HG02840 (cell line): Measurements from ENCODE around the gene DPP6.
"Not testable (repeated sequence)": the region's sequence is repeated elsewhere in the genome, so short reads cannot be mapped to it uniquely, and the experiment has no call there.

ENCODE experiments used
- ATAC-seq: cut with Tn5 transposase; IDR thresholded peaks from one replicate; pipeline ENCODE4 v1.9.1; 2021; ENCODE audit warnings: mild to moderate bottlenecking, moderate library complexity, moderate number of reproducible peaks; ENCODE audit not compliant: unreplicated experiment, low FRiP score

DPP6 gene

DNA sequence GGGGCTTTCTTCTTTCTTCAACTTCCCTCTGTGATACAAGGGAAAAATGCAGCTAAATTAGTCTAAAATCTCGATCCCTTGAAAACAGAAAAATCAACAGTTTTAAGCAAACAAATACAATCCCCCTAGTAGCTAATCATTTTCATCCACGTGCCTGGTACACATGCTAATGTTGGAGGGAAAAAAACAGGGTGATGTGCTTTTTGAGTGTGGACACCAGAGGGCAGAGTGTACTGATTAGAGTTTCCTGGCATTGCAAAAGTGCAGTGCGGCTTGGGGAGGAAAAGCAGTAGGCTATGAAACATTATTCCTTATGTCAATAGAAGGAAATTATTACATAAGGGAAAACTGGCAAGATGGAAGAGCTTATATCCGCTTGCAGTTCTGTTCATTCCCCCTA, 19.6 kb downstream of the DPP6 start:
- not testable (repeated sequence) for ATAC-seq

DNA sequence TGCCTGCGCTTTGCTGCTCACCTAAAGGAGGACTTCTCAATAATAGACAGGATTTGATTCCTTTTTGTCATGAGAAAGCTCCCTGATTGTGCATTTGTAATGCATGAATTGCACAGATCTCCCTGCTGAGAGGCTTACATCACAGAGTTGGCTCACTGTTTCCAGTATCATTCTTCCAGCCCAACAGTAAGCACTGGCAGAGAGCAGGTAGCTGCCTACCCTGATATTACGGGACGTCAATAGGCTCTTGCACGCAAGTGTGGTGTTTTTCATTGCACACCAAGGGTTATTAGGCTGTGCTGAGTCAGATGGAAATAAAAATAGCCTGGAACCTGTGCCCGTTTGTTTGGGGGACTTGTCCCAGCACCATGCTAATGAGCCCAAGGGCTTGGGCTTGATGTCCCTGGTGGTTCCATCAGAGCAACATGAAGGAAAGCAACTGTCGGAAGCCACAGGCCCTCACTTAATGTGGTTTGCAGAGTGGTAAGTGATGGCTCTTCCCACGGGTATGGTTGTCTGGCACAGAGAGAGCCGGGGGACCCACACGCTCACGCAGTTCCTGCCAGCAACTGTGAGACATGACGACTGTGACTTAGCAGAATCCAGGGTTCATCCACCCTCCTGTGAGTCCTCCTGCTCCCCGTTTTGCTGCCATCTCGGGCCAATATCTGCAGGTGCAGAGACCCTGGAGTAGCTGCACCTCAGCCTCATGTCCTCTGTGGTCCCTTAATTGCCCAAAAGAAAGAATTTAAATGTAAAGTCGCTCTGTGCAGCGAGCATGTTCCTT, 20.4 kb downstream of the DPP6 start:
- ATAC-seq: not testable (repeated sequence)

DNA sequence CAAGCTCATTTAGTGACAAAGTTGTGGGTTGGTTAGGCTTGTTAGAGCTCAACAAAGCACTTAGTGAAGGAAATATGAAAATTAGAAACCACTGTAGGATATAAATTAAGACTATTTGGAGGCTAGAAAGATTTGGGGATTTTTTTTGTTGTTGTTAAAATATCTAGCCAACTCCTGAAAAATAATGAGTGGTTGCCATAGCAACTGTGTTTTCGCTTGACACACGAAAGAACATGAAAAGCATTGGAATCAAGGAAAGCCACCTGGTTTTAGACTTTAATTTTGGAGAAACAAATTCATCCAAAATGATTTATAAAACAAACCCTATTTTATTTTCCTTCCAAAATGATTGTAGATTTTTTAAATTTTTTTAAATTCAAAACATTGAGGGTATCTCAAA, 26.3 kb downstream of the DPP6 start:
- ATAC-seq: not testable (repeated sequence)

DNA sequence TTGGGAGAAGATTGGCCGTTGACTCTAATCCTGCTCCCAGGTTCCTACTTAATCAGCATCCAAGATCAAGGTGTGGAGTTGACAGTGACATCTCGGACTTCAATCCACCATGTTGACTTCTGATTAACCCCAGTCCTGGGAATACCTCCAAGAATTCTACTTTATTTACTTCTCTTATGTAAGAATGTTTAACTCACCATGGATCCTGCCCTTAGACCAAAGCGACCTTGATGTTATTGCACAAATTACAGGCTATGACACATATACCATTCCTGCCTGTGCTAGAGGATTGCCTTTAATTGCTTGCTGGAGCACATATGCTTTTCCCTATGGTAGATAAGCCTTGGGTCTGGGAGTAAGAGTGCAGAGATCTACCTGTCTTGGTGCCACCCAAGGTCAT, 28.1 kb downstream of the DPP6 start:
- ATAC-seq: not testable (repeated sequence)

DNA sequence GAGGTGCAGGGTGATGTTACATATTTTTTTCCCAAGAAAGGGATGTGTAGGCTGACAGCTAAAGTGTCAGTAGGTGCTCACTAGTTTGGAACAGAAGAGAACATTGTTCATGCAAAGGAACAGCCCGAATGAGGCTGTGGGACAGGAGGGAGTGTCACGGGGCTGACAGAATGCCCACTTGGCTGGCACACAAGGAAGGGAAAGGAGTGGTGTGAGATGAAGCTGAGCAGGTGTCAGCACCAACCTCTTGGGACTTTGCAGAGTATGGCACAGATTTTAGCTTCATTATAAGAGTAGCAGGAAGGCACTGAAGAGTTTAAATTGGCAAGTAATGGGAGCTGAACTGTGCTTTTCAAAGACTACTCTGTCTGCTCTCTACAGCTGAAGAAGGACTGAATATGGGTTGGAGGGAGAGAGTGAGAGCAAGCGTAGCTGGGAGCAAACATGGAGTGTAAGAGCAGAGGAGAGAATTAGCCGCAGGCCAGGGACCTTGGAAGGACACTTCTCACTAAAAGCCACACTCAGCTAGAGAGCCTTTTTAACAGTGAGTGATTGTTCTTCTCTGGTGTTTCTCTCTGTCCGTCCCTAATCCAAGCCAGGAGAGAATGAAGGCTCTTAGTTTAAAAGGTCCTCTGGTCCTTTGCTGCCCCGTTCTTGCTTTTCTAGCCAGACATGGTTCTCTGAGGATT, 35.0 kb downstream of the DPP6 start:
- not testable (repeated sequence) for ATAC-seq

DNA sequence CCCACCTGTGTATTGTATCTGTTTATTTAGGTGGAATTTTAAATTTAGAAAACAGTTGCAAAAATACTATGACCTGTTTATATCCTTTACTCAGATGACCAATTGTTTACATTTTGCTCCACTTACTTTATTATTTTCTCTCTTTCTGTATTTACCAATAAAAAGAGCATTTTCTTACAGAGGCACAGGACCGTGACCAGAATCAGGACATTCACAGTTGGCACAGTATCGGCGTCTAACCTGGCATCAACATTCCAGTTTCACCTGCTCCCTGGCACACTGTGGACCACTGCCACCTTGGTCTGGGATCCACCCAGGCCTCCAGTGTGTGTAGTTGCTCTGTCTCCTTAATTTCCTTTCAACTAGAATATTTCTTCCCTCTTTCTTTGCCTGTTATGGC, 39.9 kb downstream of the DPP6 start:
- not testable (repeated sequence) for ATAC-seq

DNA sequence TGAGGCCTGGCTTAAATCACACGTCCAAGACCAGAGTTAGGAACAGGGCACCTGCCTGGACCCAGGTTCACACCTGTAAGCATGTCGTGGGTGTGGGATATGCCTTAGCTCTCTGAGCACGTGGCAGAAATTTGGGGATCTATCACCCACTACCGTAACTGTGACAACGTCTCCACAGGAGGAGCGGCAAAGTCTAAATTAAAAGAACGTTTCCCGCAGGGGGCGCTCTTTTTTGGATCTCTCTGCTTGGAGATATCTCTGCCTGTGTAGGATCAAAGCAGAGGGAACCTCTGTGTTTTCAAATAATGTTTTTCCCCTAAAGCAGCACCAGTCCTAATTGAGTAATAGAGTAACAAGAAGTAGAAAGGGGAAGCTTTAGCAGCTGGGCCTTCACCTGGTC, 43.0 kb downstream of the DPP6 start:
- ATAC-seq: not testable (repeated sequence)

DNA sequence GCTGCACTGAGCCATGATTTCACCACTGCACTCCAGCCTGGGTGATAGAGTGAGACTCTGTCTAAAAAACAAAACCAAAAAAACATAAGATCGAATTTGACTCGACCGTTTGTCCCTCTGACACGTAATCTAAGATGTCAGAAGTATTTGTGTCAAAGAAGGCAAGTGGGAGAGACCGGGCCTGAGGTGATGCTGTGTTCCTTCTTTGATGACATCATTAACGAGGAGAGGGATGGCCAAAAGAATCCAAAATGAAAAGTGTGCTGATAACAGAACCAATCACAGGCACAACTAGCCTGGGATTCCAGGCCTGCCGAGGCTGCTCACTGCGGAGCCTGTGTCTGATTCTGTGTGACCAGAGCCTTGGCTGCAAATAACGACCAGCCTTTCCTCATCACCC, 52.9 kb downstream of the DPP6 start:
- ATAC-seq: not testable (repeated sequence)

DNA sequence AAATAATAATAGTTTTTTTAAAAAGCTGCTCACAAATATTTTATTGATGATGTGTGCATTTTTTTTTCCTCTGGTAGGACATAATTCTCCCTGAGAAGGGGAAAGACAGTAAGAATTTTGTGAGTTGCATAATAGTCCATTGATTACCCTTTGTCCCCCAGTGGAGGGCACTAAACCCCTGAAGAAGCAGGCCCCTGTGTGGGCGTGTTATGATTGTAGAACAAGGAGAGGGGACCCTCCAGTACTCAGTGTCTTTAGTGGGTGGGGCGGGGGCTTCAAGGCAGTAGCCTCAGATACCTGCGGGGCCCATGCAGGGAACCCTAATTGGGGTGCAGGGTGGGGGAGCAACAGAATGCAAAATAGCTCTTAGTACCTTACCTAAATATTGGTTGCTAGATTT, 57.4 kb downstream of the DPP6 start:
- not testable (repeated sequence) for ATAC-seq

DNA sequence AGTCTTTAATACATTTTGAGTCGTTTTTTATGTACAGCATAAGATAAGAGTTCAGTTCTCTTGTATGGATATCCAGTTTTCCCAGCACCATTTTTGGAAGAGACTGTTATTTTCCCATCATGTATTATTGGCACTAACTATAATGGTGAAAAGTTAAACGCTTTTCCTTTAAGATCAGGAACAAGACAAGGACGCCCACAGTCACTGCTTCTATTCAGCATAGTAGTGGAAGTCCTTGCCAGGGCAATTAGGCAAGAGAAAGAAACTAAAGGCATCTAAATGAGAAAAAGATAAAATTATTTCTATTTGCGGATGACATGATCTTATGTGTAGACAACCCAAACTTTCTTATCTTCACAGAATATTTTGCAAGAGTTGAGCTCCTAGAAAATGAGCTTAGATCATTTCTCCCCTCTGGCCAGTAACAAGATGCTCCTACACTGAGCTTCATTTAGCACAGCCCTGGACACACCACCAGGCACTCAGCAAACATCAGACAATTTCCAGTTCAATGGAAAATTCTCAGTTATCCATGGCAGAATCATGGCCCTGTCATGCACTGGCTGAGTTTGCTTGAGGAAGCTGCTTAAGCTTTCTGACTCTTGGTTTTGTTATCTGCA, 61.6 kb downstream of the DPP6 start:
- ATAC-seq: not testable (repeated sequence)

DNA sequence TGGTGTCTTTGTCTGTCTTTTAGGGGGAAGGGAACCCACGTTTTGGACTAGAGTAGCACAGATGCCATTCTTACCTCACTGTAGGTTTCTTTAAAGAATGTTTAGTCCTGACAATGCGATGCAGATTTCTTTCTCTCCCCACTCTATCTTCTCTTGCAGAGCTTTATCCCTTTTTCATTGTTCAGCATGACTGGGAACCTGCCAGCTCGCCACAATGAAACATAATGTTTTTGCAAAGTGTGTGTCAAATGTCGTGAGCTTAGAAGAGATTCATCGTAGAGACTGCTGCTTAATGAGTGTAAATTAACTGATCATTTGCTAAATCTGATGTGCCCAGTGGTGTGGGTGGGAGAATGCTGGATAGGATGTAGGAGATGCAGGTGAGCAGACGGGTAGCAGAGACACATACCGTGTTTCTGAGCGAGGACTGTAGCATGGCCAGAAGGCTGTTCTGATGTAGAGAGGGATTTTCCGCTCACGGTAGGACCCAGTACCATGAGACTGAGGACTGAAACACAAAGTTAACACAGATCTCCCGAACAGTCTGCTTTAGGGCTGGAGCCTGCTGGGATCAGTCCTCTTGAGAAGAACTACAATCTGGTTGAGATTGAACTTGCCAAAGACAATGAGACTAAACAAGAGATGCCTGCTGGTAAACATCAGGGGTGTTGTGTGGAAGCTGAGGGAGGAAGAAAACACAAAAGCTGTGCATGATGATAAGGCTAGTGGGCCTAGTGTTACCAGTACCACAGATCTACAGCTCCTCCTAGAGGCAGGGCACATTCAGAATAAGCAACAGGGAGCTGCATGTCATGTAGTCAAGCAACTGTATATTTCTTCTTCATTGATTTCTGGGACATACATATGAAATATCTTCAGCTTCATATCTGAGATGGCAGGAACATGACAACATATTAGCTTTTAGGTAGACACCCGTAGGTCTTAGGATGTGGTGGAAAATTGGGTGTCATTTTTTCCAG, 65.5 kb downstream of the DPP6 start:
- not testable (repeated sequence) for ATAC-seq

DNA sequence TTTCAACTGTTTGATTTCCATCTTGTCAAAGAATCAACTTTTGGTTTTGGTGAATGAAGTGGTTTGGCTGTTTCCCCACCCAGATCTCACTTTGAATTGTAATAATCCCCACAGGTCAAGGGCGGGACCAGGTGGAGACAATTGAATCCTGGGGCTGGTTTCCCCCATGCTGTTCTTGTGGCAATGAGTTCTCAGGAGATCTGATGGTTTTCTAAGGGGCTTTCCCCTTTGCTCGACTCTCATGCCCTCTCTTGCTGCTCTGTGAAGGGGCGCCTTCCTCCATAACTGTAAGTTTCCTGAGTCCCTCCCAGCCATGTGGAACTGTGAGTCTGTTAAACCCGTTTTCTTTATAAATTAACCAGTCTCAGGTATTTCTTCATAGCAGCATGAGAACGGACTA, 68.6 kb downstream of the DPP6 start:
- not testable (repeated sequence) for ATAC-seq

DNA sequence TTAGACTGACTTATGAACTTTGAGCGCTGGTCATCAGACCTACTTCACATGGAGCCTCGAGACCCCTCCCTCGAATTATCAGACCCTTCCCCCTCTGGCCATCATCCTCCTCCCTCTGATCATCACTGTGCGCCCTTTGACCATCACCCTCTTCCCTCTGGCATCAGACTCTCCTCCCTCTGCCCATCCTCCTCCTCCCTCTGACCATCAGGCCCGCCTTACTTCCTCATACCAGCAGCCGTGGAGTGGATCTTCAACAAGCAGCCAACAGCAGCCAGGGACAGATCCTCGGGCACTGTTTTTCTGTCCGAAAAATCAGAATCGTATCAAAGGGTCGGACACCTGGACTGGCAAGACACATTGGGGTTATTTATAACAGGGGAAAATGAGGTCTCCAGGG, 70.5 kb downstream of the DPP6 start:
- ATAC-seq: not testable (repeated sequence)

DNA sequence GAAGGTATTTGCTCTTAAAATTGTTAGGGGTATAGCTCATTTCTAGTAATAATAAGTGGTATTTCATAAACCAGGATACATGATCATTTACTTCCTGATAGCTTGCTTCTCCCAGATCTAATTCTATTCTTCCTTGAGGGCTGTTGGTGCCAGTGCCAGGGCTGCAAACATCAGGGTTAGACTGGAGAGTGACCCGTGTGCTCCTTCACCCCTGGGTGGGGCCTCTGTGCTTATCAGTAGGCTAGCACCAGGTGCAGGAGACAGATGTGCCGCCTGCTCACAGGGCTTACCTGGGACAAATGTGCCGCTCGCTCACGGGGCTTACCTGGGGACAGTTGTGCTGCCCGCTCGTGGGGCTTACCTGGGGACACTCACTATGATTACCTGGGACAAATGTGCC, 71.2 kb downstream of the DPP6 start:
- not testable (repeated sequence) for ATAC-seq

DNA sequence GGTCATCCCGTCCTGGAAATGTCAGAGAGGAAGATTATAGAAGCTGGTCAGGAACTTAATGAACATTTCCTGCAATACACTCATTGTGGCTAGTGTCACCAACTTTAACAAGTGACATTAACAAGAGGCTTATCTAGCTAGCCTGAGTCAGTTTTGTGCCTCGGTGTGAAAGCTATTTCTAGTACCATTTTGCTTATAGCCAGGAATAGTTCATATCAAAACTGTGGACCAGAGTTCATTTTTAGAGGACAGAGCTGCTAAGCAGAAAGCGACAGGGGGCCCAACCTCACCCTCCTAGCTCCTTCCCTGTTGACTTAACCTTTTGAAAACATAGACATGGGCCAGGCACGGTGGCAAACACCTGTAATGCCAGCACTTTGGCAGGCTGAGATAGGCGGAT, 76.9 kb downstream of the DPP6 start:
- not testable (repeated sequence) for ATAC-seq

DNA sequence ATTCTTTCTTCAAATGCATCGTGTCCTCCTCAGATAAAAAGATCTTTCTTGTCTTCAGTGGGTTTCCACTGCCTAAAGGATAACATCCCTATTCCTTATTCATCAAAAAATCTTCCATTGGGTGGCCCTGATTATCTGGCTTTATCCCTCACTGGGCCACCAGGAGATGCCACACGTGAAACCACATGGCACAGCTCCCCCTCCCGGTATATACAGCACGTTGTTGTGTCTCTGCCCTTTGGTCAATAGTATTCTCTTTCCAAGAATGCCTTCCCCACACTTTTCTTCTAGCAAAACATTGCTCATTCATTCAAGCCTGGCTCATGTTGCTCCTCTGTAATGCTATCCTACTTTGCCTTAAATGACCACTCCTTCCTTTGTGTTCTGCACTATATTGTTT, 80.4 kb downstream of the DPP6 start:
- not testable (repeated sequence) for ATAC-seq

DNA sequence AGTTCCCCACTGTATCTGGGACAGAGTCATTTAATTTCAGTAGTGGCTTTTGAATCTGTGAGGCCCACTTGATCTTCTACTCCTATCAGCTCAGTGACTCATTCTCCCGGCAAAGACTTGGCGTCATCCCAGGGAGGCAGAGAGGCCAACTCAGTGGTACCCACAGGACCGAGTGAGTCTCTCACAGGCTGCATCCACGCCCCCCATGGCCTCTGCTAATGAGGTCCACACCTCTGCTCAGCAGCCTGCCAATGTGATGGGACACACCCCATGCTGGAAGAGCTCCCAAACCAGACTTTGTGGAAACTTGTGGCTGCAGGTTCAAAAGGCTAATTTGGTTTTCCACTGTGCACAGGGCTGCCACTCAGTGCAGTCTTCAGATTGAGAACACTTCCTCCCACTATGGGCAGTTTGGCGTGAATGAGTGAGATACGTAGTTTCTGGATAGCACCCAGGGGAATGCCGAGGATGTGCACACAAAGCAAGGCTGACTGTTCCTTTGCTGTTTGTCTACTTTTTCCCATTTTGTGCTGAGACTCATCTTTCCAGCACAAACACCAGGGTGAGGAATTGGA, 81.6 kb downstream of the DPP6 start:
- not testable (repeated sequence) for ATAC-seq

DNA sequence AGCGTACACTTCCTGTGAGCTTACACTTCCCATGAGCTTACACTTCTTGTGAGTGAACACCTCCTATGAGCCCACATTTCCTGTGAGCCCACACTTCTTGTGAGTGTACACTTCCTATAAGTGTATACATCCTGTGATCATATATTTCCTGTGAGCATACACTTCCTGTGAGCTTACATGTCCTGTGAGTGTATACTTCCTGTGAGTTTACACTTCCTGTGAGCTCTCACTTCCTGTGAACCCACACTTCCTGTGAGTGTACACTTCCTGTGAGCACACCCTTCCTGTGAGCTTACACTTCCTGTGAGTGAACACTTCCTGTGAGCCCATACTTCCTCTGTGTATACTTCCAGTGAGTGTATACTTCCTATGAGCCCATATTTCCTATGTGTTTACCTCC, 82.5 kb downstream of the DPP6 start:
- not testable (repeated sequence) for ATAC-seq

DNA sequence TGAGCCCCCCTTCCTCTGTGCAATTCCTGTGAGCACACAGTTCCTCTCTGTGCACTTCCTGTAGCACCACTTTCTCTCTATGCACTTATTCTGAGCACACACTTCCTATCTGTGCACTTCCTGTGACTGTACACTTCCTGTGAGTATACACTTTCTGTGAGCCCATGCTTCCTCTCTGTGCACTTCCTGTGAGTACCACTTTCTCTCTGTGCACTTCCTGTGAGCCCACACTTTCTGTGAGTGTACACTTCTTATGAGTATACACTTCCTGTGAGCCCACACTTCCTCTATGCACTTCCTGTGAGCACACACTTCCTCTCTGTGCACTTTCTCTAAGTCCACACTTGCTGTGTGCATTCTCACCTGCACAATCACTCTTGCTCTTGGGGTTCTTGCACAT, 83.4 kb downstream of the DPP6 start:
- ATAC-seq: not testable (repeated sequence)
